Measurements from ENCODE around the gene PLD1.
"Not testable (repeated sequence)": the region's sequence is repeated elsewhere in the genome, so short reads cannot be mapped to it uniquely, and the experiment has no call there.

Gene PLD1

DNA sequence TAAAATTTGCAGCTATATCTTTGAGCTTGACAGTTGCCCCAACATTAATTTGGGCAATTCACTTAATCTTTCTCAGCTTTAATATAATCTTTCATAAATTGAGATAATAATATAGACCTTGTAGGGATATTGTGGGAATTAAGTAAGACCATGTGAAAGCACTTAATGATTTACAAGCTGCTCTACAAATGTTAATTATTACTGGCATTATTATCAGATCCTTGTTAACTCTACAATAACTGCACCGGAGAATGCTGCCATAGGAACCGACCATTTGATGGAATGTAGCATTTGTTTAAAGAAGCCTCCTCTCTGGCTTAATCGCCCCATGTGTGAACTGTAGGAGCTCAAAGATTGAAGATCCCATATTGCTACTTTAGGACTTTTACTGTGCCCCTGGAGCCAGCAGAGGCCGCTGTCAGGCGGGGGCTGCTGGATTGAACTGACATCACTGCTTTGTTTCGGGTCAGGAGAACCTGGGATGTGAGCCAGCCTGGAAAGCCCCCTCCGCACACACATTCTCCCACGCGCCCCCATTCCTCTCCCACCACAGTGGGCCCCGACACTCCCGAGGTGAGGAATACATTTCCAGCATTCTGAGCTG, 195.9 kb downstream of the PLD1 start:
- peak; percentile 75 for DNase-seq (ENCODE audit: low spot score)

DNA sequence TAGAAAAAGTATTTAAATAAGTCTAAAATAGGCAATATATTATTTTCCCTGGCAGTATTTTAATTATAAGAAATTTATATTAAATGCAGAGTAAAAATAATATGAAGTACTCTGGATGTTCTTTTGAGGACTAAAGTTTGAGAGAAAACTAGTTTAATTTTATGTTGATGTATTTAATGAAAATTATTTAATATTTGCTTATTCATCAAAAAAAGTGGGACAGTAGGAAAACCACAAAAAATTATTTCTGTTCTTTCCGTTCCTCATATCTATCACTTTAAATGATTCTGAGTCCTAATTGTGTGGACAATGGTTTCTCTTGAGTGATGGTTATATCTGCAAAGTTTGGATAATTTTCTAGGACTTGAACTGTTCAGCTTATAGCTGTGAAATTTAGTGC, 202.8 kb downstream of the PLD1 start:
- DNase-seq (ENCODE audit: low spot score): no peak

- DNase-seq (ENCODE audit: low spot score): no peak
These were observed 204.0 kb downstream of the PLD1 start for GRCh38 chr3:171606151-171606751.

GRCh38 chr3:171604370-171604769, 205.9 kb downstream of the PLD1 start:
- DNase-seq (ENCODE audit: low spot score): no peak

DNA sequence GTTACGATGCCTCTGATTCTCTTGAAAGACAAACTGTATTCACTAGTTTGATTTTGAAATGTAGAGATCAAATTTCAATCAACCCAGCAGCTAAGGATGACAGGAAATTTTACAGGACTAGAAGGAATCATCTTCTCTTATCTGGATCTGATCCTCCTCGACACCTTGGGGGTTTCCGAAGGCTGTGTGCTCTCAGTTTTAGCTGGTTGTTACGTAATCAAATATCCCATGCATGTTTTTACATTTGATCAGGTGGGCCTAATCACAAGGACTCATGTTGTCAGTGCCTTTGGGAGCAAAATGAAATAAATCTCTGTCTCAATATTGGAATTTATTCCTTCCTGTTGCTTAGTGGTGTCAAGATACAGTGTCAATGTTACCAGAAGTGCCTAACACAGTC, 208.2 kb downstream of the PLD1 start:
- DNase-seq (ENCODE audit: low spot score): no peak

DNA sequence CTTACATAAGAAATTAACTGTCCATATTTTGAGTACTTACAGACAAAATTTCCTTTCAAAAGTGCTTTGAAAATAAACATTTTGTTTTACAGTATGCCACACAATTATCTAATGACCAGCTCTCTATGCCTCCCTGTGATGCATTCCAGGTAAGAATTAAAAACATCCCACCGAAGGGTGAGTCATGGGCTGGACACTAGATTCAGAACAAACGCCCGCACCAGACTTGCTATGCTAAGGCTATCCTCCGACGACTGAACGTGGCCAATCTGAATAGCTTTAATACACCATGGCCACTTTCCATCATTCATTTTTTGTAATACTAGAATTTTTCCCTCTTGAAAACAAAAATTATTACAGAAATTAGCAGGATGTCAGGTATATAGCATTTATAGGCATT, 210.3 kb downstream of the PLD1 start:
- no peak for DNase-seq (ENCODE audit: low spot score)

- no peak for DNase-seq (ENCODE audit: low spot score)
These were observed 211.3 kb downstream of the PLD1 start for GRCh38 chr3:171598990-171599389.

- DNase-seq (ENCODE audit: low spot score): no peak
These were observed 217.5 kb downstream of the PLD1 start for GRCh38 chr3:171592786-171593185.

GRCh38 chr3:171591070-171591469, 219.2 kb downstream of the PLD1 start:
- no peak for DNase-seq (ENCODE audit: low spot score)

DNA sequence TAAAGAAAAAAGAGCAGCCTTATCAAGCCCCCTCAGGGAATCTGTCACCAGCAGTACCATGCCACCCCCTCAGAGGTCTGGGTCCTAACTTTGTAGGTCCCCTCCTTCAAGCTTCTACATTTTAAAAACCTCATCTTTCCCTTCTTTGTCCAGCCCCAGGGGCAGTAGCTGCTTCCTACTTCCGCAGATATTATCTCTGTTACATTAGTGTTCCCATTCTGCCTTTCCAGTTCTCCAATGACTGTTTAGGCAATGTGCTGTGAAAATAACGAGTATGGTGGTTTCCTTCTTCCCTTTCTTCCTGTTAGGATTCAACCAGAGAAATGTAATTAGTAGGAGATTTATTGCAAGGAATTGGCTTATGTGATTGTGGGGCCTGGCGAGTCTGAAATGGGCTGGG, 224.0 kb downstream of the PLD1 start:
- no peak for DNase-seq (ENCODE audit: low spot score)

DNA sequence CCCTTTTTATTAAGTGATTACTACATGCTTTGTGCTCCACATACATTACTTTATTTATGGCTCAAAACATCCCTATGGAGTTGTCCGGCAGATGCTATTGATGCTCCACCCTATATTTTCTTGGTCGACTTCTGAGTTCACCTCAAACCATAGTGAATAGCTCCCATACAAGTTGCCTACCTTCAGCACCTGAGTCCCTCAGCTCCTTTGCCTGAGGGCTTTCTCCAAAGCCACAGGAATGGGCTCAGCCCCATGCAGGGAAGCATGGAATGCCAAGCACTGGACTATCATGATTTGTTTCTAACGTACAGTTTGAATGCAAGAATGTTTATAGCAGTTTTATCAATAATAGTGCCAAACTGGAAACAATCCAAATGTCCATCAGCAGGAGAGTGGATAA, 225.2 kb downstream of the PLD1 start:
- DNase-seq (ENCODE audit: low spot score): no peak

DNA sequence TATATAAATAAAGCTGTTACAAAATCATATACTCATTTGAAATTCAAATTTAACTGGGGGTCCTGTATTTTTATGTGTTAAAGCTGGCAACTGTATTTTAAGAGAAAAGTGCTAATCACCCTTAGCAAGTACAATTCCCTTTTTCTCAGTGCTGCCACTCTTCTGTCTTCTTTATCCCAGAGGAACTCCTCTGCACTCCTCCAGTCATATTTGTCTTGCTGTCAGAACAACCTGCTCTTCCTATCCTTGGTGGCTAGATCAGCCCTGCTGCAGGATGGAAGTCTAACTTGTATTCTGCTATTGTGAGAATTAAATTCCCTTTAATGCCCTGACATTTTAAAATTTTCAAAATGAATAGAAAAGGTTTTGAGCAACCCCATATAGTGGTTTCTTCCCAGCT, 226.2 kb downstream of the PLD1 start:
- no peak for DNase-seq (ENCODE audit: low spot score)

- DNase-seq (ENCODE audit: low spot score): no peak
These were observed 235.6 kb downstream of the PLD1 start for GRCh38 chr3:171574556-171575240.

GRCh38 chr3:171569571-171570132, 240.6 kb downstream of the PLD1 start:
- DNase-seq (ENCODE audit: low spot score): no peak

DNA sequence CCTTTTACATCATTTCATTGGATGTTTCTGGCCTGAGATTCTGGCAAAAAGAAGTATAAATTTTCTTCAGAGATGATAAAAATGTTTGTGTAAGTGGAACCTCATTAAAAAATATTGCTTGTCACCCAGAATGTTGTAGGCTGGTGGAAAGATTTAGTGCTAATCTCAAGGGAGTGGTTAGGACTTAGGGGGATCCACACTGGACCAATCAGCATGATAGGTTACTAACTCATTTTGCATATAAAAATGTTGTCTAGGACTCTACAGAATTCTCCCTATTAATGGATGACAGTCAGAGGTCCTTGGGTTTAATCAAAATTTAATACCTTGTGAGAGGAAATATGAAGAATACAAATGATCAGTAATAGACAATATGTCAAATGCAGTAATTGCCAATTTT, 241.5 kb downstream of the PLD1 start:
- no peak for DNase-seq (ENCODE audit: low spot score)

DNA sequence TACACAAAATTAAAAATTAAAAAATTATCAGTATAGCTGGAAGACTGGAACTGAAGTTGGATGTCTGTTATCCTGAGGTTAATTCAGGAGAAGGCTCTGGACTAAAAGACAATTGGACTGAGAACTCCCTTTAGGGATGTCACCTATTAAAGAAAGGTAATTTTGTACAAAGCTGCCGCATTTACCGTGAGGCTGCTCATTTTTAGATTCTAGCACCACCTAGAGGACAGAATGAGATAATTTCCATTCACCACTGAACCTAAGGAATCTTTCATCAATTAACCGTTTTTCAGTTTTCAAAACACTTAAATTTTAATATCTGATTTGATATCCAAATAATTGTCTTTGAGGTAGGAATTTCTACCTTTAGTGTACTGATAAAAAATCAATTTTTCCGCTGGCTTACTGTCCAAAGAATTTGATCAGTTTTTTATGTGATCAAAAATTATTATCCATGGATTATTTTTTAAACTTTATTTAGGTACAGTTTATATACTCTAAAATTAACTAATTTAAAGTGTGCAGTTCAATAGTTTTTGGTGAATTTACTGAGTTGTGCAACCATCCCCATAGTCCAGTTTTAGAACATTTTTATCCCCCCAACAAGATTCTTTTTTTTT, 243.4 kb downstream of the PLD1 start:
- no peak for DNase-seq (ENCODE audit: low spot score)

DNA sequence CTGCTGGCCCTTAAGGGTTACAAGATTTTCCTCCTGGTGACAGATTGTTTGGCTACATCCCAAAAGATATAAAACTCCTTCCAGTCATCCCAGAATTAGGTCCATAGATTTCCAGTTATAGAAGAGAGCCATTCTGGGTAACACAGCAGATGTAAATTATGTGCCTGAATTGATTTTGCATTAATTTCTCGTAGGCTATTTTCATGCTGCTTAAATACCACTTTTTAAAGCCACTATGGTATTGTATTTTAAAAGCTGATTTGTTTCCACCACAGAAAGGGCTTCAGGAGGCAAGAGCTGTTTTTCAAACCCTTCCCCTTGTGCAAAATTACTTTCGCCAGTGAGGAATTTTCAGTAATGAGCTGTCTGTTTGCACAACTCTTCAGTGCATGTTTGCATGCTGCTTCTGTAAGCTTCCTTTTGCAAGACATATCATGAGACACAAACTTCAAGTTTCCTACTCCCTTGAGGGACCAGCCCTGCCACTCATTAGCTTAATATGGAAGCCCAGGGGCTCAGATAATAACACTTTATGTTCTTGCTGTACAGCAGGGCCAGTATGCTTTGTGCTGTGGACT, 244.7 kb downstream of the PLD1 start:
- no peak for DNase-seq (ENCODE audit: low spot score)

GRCh38 chr3:171564748-171565480, 245.4 kb downstream of the PLD1 start:
- DNase-seq (ENCODE audit: low spot score): no peak

GRCh38 chr3:171563298-171563697, 247.0 kb downstream of the PLD1 start:
- DNase-seq (ENCODE audit: low spot score): no peak

DNA sequence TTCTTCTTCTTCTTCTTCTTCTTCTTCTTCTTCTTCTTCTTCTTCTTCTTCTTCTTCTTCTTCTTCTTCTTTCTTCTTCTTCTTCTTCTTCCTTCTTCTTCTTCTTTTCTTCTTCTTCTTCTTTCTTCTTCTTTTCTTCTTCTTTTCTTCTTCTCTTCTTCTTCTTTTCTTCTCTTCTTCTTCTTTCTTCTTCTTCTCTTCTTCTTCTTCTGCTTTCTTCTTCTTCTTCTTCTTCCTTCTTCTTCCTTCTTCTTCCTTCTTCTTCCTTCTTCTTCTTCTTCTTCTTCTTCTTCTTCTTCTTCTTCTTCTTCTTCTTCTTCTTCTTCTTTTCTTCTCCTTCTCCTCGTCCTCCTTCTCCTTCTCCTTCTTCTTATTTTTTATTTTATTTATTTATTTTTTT, 247.8 kb downstream of the PLD1 start:
- DNase-seq (ENCODE audit: low spot score): not testable (repeated sequence)

DNA sequence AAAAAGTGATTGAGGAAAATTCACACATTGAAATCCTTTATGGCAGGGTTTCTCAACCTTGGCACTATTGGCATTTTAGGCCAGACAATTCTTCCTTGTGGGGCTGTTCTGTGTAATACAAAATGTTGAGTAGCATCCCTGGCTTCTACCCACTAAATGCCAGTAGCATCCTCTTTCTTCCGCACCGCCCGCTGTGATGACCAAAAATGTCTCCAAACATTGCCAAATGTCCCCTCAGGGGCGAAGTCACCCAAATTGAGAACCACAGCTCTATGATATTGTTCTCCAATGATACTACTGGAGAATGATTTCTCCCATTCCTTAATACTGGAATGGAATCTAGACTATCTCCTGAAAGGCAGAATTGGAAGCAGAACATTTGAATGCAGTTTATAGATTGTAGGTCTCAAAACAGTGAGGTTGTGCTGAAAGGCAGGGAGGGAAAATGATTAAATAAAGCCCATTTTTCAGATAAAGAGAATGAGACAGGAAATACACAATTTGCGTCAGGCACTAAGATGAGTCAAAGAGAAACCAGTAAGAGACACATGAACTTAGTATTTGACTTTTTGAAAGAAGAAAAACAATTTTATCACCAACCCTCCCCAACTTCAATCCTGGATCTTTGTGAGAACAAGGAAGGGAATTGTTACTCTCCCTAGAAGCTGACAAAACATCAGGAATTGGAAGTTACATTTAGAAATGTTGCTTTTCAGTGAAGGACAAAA, 248.5 kb downstream of the PLD1 start:
- DNase-seq (ENCODE audit: low spot score): no peak

Data from ecto neural progenitor cell (in vitro differentiated cells).